ENCODE measurements around the gene LRRC70. TPM values are rescaled to one million over a fixed set of nuclear protein-coding genes. Genes with fewer than 3 reads are reported as not detected.
"Not testable (repeated sequence)": the region's sequence is repeated elsewhere in the genome, so short reads cannot be mapped to it uniquely, and the experiment has no call there.

Gene LRRC70
- total RNA-seq, 2 donors from 2014 or later: 2.0 to 2.1 TPM

GRCh38 chr5:62616615-62617277, 38.1 kb downstream of the LRRC70 start:
- Mint-ChIP-seq H3K9me3 (no peaks in the 10 kb centered on the region), H3K36me3 (peaks cover 0 to 5% of the 10 kb centered on the region in 2 donors), H3K27ac (no peak overlapping the region)
- ATAC-seq (no peak), DNase-seq (ENCODE audit: low spot score in 2 of 2) (no peak)

- H3K36me3 Mint-ChIP-seq: peaks cover 0 to 5% of the 10 kb centered on the region in 2 donors
- ATAC-seq: no peak
- no peak for DNase-seq (ENCODE audit: low spot score in 2 of 2)
- no peak overlapping the region for H3K27ac Mint-ChIP-seq
- no peaks in the 10 kb centered on the region for H3K9me3 Mint-ChIP-seq
These were observed 39.3 kb downstream of the LRRC70 start for GRCh38 chr5:62617943-62618342.

GRCh38 chr5:62620761-62621160, 42.1 kb downstream of the LRRC70 start:
- Mint-ChIP-seq H3K36me3 (no peaks in the 10 kb centered on the region), H3K9me3 (no peaks in the 10 kb centered on the region), H3K27ac (no peak overlapping the region)
- no peak for ATAC-seq
- no peak for DNase-seq (ENCODE audit: low spot score in 2 of 2)

GRCh38 chr5:62621280-62621679, 42.7 kb downstream of the LRRC70 start:
- Mint-ChIP-seq H3K27ac (no peak overlapping the region), H3K9me3 (no peaks in the 10 kb centered on the region), H3K36me3 (no peaks in the 10 kb centered on the region)
- ATAC-seq (no peak), DNase-seq (ENCODE audit: low spot score in 2 of 2) (no peak)

- H3K27ac Mint-ChIP-seq: no peak overlapping the region
- H3K9me3 Mint-ChIP-seq: no peaks in the 10 kb centered on the region
- no peaks in the 10 kb centered on the region for H3K36me3 Mint-ChIP-seq
- no peak for DNase-seq (ENCODE audit: low spot score in 2 of 2)
- ATAC-seq: no peak
These were observed 44.7 kb downstream of the LRRC70 start for GRCh38 chr5:62623271-62623670.

- not testable (repeated sequence) for H3K36me3 Mint-ChIP-seq; ATAC-seq; H3K27ac Mint-ChIP-seq; DNase-seq (ENCODE audit: low spot score in 2 of 2); H3K9me3 Mint-ChIP-seq
These were observed 45.8 kb downstream of the LRRC70 start for GRCh38 chr5:62624436-62624835.

GRCh38 chr5:62626534-62626933, 47.9 kb downstream of the LRRC70 start:
- Mint-ChIP-seq H3K36me3 (no peaks in the 10 kb centered on the region), H3K27ac (peak overlapping the region in 1 of 2 donors; percentile 74), H3K9me3 (no peaks in the 10 kb centered on the region)
- no peak for ATAC-seq
- DNase-seq (ENCODE audit: low spot score in 2 of 2): no peak

GRCh38 chr5:62627121-62627520, 48.5 kb downstream of the LRRC70 start:
- H3K36me3 Mint-ChIP-seq: no peaks in the 10 kb centered on the region
- DNase-seq (ENCODE audit: low spot score in 2 of 2) (no peak), ATAC-seq (no peak)
- H3K9me3 Mint-ChIP-seq: no peaks in the 10 kb centered on the region
- no peak overlapping the region for H3K27ac Mint-ChIP-seq

- Mint-ChIP-seq H3K27ac (no peak overlapping the region), H3K9me3 (no peaks in the 10 kb centered on the region), H3K36me3 (no peaks in the 10 kb centered on the region)
- DNase-seq (ENCODE audit: low spot score in 2 of 2) (no peak), ATAC-seq (no peak)
These were observed 49.3 kb downstream of the LRRC70 start for GRCh38 chr5:62627901-62628300.

Other genes starting within 250 kb of the LRRC70 start
- gene DIMT1, start 174.9 kb upstream of the LRRC70 start, total RNA-seq: 10 to 100 TPM; 43.7 to 44.8 TPM
- 10 to 100 TPM; 46.2 to 49.9 TPM for gene IPO11, start 166.1 kb upstream of the LRRC70 start, total RNA-seq

Measured in activated naive CD4-positive, alpha-beta T cell treated with anti-CD3 and anti-CD28 coated beads, Interleukin-2, amount 50 U/mL, for 72 hours (primary cell).